Activated CD8-positive, alpha-beta memory T cell treated with anti-CD3 and anti-CD28 coated beads, Interleukin-2, amount 10 ng/mL, durations not matched to agents 7 days and 5 days (primary cell): Measurements from ENCODE around the gene DKKL1. TPM values are rescaled to one million over a fixed set of nuclear protein-coding genes. Genes with fewer than 3 reads are reported as not detected.

Source experiments
- total RNA-seq, 2 experiments: library from RNA; stranded (reverse); gene quantifications; one replicate each; pipeline ENCODE4 v1.2.3, GENCODE V29; 2021

The DKKL1 gene
- total RNA-seq, 2 experiments from 2014 or later, result not detected

Other genes with a start within 250 kb of the DKKL1 start
- gene LIN7B, start 249.5 kb upstream of the DKKL1 start, total RNA-seq, result 1 to 10 TPM; 3.3 to 5.7 TPM
- 1 to 10 TPM; 1.6 to 1.8 TPM for gene C19orf73, start 244.7 kb upstream of the DKKL1 start, total RNA-seq
- gene PPFIA3, start 244.3 kb upstream of the DKKL1 start, total RNA-seq, result 1 to 10 TPM; 1.7 to 3.6 TPM
- not detected for gene HRC, start 208.5 kb upstream of the DKKL1 start, total RNA-seq
- gene TRPM4, start 206.1 kb upstream of the DKKL1 start, total RNA-seq, result under 1 TPM in 1 of 2 experiments, not detected in 1; 0.14 TPM
- gene SLC6A16, start 38.7 kb upstream of the DKKL1 start, total RNA-seq, result 1 to 10 TPM; 2.5 to 2.7 TPM
- 100 to 1,000 TPM; 126 to 177 TPM for gene CD37, start 28.5 kb upstream of the DKKL1 start, total RNA-seq
- gene TEAD2, start 1.5 kb upstream of the DKKL1 start, total RNA-seq, result not detected
- under 1 TPM in 1 of 2 experiments, not detected in 1; 0.64 TPM for gene KASH5, start 24.4 kb downstream of the DKKL1 start, total RNA-seq
- gene PTH2, start 59.6 kb downstream of the DKKL1 start, total RNA-seq, result not detected
- gene GFY, start 61.5 kb downstream of the DKKL1 start, total RNA-seq, result not detected
- under 1 TPM; 0.19 to 0.55 TPM for gene SLC17A7, start 77.7 kb downstream of the DKKL1 start, total RNA-seq
- 100 to 1,000 TPM; 148 to 158 TPM for gene PIH1D1, start 87.9 kb downstream of the DKKL1 start, total RNA-seq
- gene ALDH16A1, start 89.3 kb downstream of the DKKL1 start, total RNA-seq, result 10 to 100 TPM; 37.2 to 45.2 TPM
- gene FLT3LG, start 110.3 kb downstream of the DKKL1 start, total RNA-seq, result 100 to 1,000 TPM; 112 to 151 TPM
- 1,000 to 10,000 TPM; 2,143 to 2,523 TPM for gene RPL13A, start 123.7 kb downstream of the DKKL1 start, total RNA-seq
- 1,000 to 10,000 TPM; 1,876 to 2,018 TPM for gene RPS11, start 132.6 kb downstream of the DKKL1 start, total RNA-seq
- 1 to 10 TPM; 2.1 to 7.9 TPM for gene FCGRT, start 148.8 kb downstream of the DKKL1 start, total RNA-seq
- under 1 TPM; 0.19 to 0.53 TPM for gene RCN3, start 164.1 kb downstream of the DKKL1 start, total RNA-seq
- gene NOSIP, start 216.7 kb downstream of the DKKL1 start, total RNA-seq, result 10 to 100 TPM; 77.3 to 96.1 TPM
- 1 to 10 TPM in 1 of 2 experiments, under 1 TPM in 1; 0.49 to 2.4 TPM for gene PRRG2, start 217.4 kb downstream of the DKKL1 start, total RNA-seq
- gene PRR12, start 227.3 kb downstream of the DKKL1 start, total RNA-seq, result 10 to 100 TPM; 34.8 to 46.5 TPM